Stomach smooth muscle (tissue), 2 donors: ENCODE results near the gene SNN.

Source experiments
- H3K27ac ChIP-seq: one replicate; pipeline ENCODE4 v1.7.0; 2013; ENCODE audit warnings: mild to moderate bottlenecking, low read length, inconsistent platforms
- H3K27me3 ChIP-seq, 2 donors: one replicate each; pipeline ENCODE4 v1.7.0; 2013; ENCODE audit warnings: low read length in 2 of 2; ENCODE audit not compliant: insufficient read depth in 2 of 2, control insufficient read depth in 1 of 2
- H3K36me3 ChIP-seq, 2 donors: one replicate each; pipeline ENCODE4 v1.7.0; 2013; ENCODE audit warnings: low read length in 2 of 2; ENCODE audit not compliant: control insufficient read depth in 2 of 2, insufficient read depth in 2 of 2
- H3K4me1 ChIP-seq: one replicate; pipeline ENCODE4 v1.7.0; 2013; ENCODE audit warnings: low read length; ENCODE audit not compliant: control insufficient read depth, insufficient read depth
- H3K4me3 ChIP-seq, 2 donors: one replicate each; pipeline ENCODE4 v1.7.0; 2013; ENCODE audit warnings: low read length in 2 of 2
- H3K9ac ChIP-seq, 2 donors: one replicate each; pipeline ENCODE4 v1.7.0; 2013; ENCODE audit warnings: low read length in 2 of 2, mild to moderate bottlenecking in 1 of 2
- H3K9me3 ChIP-seq, 2 donors: one replicate each; pipeline ENCODE4 v1.7.0; 2013; ENCODE audit warnings: low read length in 2 of 2; ENCODE audit not compliant: control insufficient read depth in 2 of 2
- donor health status: healthy.
- donor health status: Pancreatic carcinoma.

The SNN gene

DNA sequence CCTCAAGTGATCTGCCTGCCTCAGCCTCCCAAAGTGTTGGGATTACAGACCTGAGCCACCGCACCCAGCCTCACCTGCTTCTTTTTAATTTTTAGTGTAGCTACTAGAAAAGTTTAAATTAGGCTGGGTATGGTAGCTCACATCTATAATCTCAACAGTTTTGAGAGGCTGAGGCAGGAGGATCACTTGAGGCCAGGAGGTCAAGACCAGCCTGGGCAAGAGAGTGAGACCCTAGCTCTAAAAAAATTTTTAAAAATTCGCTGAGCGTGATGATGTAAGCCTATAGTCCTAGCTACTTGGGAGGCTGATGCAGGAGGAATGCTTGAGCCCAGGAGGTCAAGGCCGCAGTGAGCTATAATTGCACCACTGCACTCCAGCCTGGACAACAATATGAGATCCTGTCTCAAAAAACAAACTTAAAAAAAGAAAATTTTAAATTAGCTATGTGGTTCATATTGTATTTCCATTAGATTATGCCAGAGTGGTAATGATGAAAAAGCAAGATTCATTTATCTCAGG is 39.5 kb downstream of the SNN start:
- Histone ChIP-seq H3K4me1 (peaks cover 5% of the 10 kb centered on the region), H3K36me3 (peaks cover 5 to 17% of the 10 kb centered on the region in 2 donors), H3K27me3 (no peaks in the 10 kb centered on the region), H3K9me3 (no peaks in the 10 kb centered on the region), H3K9ac (no peak overlapping the region), H3K27ac (no peak overlapping the region), H3K4me3 (no peak overlapping the region)

DNA sequence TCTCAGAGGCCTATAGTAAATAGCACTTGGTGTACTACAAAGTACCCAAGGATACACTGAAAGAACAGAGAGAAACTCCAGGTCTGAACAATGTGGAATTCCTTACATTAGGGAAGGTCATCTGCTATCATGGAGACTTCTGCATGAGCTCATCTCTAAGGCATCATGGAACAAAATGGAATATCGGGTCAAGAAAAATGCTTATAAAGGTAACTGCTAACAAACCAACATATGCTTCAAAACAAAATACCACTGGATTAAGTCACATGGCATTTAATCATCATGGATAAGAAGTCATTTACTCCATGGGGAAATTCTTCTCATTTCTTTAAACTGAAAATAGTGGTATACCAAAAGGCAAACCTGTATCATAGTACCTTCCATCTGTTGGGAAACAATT is 40.2 kb downstream of the SNN start:
- H3K9ac ChIP-seq = no peak overlapping the region
- H3K4me1 ChIP-seq = peaks cover 5% of the 10 kb centered on the region
- no peaks in the 10 kb centered on the region for H3K9me3 ChIP-seq
- no peak overlapping the region for H3K27ac ChIP-seq
- no peaks in the 10 kb centered on the region for H3K27me3 ChIP-seq
- peaks cover 5 to 17% of the 10 kb centered on the region in 2 donors for H3K36me3 ChIP-seq
- H3K4me3 ChIP-seq = no peak overlapping the region

DNA sequence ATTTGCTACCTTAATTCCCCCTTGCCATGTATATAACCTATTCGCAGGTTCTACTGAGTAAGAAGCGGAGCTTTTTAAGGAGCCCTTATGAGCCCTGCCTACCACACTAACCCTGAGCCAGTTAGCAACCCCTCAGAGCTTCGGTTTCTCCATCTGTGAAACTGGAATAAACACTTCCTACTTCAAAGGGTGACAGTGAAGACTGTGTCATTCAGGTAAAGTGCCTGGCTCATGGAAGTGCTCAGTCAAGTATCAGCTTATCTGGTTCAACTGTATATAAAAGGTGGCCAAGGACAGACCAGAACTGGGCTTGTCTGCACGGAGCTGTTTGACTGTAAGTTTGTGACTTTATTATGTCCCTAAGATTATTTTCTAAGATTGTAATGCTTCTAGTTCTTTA is 43.4 kb downstream of the SNN start:
- Histone ChIP-seq H3K36me3 (peaks cover 0 to 15% of the 10 kb centered on the region in 2 donors), H3K27ac (no peak overlapping the region), H3K4me3 (no peak overlapping the region), H3K9me3 (no peaks in the 10 kb centered on the region), H3K9ac (no peak overlapping the region), H3K4me1 (no peaks in the 10 kb centered on the region), H3K27me3 (no peaks in the 10 kb centered on the region)

DNA sequence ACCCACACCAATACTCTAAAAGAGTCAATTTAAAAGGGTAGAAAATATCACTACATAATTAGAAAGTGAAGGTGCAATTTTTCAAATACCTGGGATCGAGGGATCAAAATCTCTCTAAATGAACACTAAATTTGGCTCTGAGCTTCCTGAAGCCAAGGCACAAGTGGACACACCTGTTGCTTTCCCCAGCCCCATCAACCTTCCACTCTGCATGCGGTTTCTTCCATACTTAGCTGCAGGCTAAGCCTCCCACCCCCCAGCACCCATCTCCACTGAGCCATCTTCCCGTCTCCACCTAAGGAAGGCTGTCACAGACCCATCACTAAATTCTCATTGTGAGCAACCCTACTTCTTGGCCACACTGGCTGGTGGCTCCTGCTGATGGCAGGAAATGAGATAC is 43.9 kb downstream of the SNN start:
- Histone ChIP-seq H3K9ac (no peak overlapping the region), H3K4me1 (no peaks in the 10 kb centered on the region), H3K9me3 (no peaks in the 10 kb centered on the region), H3K4me3 (no peak overlapping the region), H3K27ac (no peak overlapping the region), H3K36me3 (peaks cover 0 to 15% of the 10 kb centered on the region in 2 donors), H3K27me3 (no peaks in the 10 kb centered on the region)

DNA sequence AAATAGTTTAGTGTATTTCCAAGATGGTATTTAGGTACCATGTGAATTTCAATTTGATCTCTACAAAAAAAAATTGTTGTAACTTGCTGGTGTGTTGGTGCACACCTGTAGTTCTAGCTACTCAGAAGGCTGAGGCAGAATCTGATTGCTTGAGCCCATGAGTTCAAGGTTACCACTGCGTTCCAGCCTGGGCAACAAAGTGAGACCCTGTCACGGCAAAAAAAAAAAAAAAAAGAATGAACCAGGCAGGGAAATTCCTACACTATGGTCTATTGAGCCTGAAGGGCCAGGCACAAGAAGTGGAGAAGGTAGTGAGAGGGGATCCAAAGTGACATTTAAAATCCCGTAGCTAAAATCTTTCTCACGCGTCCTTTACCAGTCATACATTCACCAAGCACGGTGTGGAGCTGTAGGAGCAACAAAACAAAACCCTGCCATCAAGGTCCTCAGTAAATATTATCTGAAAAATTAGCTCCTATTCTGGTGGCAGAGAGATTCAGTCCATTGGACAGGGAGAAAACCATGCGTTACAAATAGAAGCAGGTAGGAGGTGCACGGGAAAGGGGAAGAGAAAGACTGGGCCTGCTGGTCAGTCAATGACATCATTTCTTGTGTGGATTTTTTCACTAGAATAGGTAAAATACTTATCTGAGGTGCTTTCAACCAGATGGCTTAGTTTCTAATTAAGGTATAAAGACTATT is 47.1 kb downstream of the SNN start:
- Histone ChIP-seq H3K27ac (no peak overlapping the region), H3K9ac (no peak overlapping the region), H3K9me3 (no peaks in the 10 kb centered on the region), H3K27me3 (no peaks in the 10 kb centered on the region), H3K4me3 (no peak overlapping the region), H3K36me3 (peaks cover 6 to 15% of the 10 kb centered on the region in 2 donors), H3K4me1 (peaks cover 4% of the 10 kb centered on the region)

DNA sequence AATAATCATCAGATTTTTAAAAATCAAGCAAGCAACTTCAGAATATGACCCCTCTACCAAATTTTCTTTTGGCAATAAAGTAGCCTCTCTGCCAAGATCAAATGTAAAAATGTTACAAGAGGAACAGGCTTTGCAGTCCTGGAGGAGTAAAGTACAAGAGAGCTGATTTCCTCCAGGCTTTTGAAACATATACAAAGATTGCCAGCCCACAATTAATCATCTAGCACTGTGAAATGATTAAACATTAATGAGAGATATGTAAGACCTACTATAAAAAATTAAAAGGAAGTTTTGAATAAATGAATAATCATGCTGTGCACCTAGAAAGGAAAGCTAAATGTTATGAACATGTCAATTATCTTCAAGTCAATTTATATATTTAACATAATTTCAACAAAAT is 48.1 kb downstream of the SNN start:
- no peak overlapping the region for H3K27ac ChIP-seq
- H3K27me3 ChIP-seq = no peaks in the 10 kb centered on the region
- H3K9me3 ChIP-seq = no peaks in the 10 kb centered on the region
- peaks cover 11 to 17% of the 10 kb centered on the region in 2 donors for H3K36me3 ChIP-seq
- no peak overlapping the region for H3K4me3 ChIP-seq
- no peak overlapping the region for H3K9ac ChIP-seq
- H3K4me1 ChIP-seq = peaks cover 4% of the 10 kb centered on the region

DNA sequence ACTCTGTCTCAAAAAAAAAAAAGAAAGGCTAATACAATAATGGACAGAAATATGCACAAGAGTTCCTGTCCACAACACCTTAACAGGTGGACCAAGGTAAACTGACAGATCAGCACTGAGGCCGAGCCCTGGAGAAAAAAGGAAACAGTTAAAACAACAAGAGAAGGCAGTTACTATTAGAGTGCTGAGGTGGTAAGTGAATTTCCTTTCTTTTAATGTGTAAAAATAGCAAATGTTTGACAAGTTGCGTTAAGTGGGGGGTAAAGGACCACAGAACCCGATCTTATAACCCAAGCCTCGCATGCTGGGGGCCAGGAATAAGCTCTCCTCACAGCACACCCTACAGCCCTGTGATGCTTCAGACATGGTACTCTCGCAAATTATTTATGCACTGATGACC is 49.6 kb downstream of the SNN start:
- H3K4me3 ChIP-seq = no peak overlapping the region
- H3K9me3 ChIP-seq = no peaks in the 10 kb centered on the region
- no peak overlapping the region for H3K27ac ChIP-seq
- peak overlapping the region in 1 of 2 donors; percentile 27 for H3K9ac ChIP-seq
- H3K27me3 ChIP-seq = no peaks in the 10 kb centered on the region
- peaks cover 12 to 19% of the 10 kb centered on the region in 2 donors for H3K36me3 ChIP-seq
- peaks cover 4% of the 10 kb centered on the region for H3K4me1 ChIP-seq

DNA sequence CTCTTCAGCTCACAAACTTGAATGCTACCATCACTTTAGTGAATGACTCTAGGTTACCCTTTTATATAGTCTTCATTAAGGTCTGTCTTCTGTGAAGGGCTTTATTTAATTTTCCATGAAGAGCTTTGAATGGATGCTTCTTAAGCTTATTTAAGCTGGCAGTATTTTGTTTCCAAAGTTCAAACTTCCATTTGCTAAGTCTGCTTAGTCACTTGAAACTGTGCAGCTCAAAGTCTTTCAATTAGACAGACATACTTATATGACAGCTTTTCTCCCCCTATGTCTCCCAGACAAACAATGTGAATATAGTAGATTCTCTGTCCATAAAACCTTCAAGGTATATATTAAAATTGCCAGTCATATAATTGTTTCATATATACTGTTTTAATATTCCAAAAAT is 50.9 kb downstream of the SNN start:
- no peak overlapping the region for H3K27ac ChIP-seq
- H3K4me3 ChIP-seq = no peak overlapping the region
- peaks cover 4% of the 10 kb centered on the region for H3K4me1 ChIP-seq
- peaks cover 15 to 19% of the 10 kb centered on the region in 2 donors for H3K36me3 ChIP-seq
- no peak overlapping the region for H3K9ac ChIP-seq
- no peaks in the 10 kb centered on the region for H3K27me3 ChIP-seq
- no peaks in the 10 kb centered on the region for H3K9me3 ChIP-seq

DNA sequence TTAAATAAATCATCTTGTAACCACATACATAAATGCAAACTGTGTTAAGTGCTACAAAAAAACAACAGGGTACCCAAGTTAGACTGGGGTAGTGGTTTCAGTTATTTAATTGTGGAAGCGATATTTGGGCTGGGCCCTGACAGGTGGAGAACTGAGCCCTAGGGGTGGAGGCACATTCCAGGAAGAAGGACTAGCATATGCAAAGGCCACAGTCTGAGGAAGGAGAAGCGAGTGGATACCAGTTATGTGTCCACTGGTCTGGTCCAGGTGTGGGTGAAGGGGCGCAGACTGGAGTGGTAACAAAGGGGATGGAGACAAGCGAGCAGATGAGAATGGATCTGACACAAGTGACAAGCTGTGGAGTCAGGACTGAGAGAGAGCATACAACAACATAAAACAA is 51.5 kb downstream of the SNN start:
- peaks cover 16 to 19% of the 10 kb centered on the region in 2 donors for H3K36me3 ChIP-seq
- no peak overlapping the region for H3K9ac ChIP-seq
- H3K27me3 ChIP-seq = no peaks in the 10 kb centered on the region
- no peaks in the 10 kb centered on the region for H3K9me3 ChIP-seq
- H3K27ac ChIP-seq = no peak overlapping the region
- peaks cover 4% of the 10 kb centered on the region for H3K4me1 ChIP-seq
- H3K4me3 ChIP-seq = no peak overlapping the region

DNA sequence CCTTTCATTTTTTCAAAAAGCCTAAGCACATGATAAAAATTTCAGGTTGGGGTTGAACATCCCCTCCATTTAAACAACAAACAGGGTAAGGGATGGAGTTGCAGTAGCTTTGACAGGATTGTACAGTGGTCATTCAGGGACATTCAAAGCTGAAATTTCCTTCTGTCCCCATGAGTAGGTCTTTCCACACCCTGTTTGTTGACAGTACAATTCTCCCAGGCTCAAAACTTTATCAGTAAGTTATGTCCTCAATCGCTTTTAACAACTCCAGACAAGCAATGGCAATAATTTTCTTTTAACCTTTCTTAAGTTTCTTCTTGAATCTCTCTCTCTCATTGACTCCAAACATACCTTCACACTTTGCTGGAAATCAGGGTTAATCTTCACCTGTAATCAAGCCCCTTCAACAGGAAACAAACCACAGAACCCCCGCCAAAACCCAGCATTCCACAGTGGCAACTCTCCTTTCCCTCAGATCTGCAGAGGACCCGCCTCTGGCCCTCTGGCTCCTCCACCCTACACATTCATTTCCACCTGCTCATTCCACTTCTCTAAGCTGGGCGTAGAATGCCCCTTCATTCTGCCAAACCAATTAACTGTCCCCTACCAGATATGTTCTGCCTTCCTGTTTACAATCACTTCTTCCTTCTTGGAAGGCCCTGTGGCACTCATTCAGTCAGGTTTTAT is 53.7 kb downstream of the SNN start:
- H3K9ac ChIP-seq = peak overlapping the region in 1 of 2 donors; percentile 10
- peaks cover 7% of the 10 kb centered on the region for H3K4me1 ChIP-seq
- no peak overlapping the region for H3K27ac ChIP-seq
- peaks cover 21 to 24% of the 10 kb centered on the region in 2 donors for H3K36me3 ChIP-seq
- no peaks in the 10 kb centered on the region for H3K9me3 ChIP-seq
- no peaks in the 10 kb centered on the region for H3K27me3 ChIP-seq
- no peak overlapping the region for H3K4me3 ChIP-seq

DNA sequence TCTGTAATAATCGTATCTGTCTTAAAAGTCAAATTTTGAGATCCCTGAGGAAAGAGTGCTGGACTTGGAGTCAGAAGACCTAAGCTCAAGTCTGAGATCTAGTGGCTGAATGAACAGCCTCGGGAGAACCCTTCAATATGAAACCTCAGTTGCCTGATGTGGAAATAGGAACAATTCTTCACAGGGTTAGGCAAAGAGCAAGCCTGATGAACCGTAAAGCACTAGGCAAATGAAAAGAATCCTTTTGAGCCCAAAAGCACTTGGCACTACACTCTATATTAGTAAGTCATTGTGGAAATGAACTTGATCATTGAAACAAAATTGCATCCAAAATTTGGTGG is 54.2 kb downstream of the SNN start:
- H3K9ac ChIP-seq = peak overlapping the region in 1 of 2 donors; percentile 10
- peaks cover 21 to 24% of the 10 kb centered on the region in 2 donors for H3K36me3 ChIP-seq
- H3K9me3 ChIP-seq = no peaks in the 10 kb centered on the region
- peaks cover 7% of the 10 kb centered on the region for H3K4me1 ChIP-seq
- no peak overlapping the region for H3K4me3 ChIP-seq
- H3K27me3 ChIP-seq = no peaks in the 10 kb centered on the region
- H3K27ac ChIP-seq = no peak overlapping the region
